ENCODE measurements around the gene SHROOM1. TPM values are rescaled to one million over a fixed set of nuclear protein-coding genes. Genes with fewer than 3 reads are reported as not detected.

Gene SHROOM1
- total and polyA plus RNA-seq, 9 of the 15 experiments (the other 6 are each of a cell fraction or from before 2014, with no cell fraction given): 0.44 to 26.5 (median 11.9) TPM

DNA sequence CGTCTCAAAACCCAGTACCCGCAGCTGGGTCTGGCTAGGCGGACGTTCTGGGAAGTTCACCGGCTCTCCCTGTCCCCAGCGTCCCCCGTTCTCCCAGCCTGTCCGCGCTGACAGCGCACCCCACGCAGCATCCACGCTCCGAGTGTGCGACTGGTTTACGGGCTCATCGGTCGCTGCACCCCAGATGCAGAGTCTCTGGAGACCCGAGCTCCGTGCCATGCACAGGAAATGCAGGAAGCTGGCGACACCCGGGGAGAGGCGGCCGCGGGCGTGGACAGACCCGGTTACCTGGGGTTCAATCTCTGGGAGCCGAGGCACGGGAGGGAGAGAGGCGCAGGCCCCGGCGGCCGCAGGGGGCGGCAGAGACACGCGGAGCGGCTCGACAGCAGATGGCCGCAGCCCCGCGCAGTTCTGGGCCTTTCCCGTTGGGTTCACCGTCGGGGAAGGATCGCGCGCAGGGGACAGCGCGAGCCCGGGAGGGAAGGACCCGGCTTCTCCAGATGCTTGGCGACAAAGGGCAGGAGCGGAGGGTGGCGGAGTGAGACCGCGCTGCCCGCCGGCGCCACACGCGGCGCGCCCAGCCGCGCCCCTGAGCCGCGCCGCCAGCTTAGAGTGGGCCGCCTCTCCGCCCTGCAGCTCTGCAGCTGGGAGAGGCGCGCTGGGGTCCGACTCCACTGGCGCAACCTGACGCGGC is 558 bp downstream of the SHROOM1 start (continued):
- peak; percentile 16 for TF ChIP-seq L3MBTL2 (IDR thresholded peaks at IDR 0.05)
- TF ChIP-seq FOXK1 (CRISPR knock-in tag; IDR thresholded peaks at IDR 0.05; ENCODE audit: borderline replicate concordance): no peak
- peak; percentile 86 to 88 for TF ChIP-seq RAD21 (CRISPR knock-in tag; conservative IDR thresholded peaks at IDR 0.05 in 1 of 2, IDR thresholded peaks at IDR 0.05 in 1 of 2)
- no peak for TF ChIP-seq SMARCA5 (IDR thresholded peaks at IDR 0.05)
- TF ChIP-seq, protein P1, sequence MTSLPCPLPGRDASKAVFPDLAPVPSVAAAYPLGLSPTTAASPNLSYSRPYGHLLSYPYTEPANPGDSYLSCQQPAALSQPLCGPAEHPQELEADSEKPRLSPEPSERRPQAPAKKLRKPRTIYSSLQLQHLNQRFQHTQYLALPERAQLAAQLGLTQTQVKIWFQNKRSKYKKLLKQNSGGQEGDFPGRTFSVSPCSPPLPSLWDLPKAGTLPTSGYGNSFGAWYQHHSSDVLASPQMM (CRISPR knock-in tag; IDR thresholded peaks at IDR 0.05): no peak
- no peak for TF ChIP-seq PCBP2 (IDR thresholded peaks at IDR 0.05; ENCODE audit: low read depth, low read length, poor library complexity, severe bottlenecking)
- TF ChIP-seq POLR3G (IDR thresholded peaks at IDR 0.05; ENCODE audit: extremely low read depth, insufficient read length, insufficient replicate concordance): no peak
- no peak for TF ChIP-seq ZNF77 (CRISPR knock-in tag; IDR thresholded peaks at IDR 0.05)
- TF ChIP-seq, protein P2, sequence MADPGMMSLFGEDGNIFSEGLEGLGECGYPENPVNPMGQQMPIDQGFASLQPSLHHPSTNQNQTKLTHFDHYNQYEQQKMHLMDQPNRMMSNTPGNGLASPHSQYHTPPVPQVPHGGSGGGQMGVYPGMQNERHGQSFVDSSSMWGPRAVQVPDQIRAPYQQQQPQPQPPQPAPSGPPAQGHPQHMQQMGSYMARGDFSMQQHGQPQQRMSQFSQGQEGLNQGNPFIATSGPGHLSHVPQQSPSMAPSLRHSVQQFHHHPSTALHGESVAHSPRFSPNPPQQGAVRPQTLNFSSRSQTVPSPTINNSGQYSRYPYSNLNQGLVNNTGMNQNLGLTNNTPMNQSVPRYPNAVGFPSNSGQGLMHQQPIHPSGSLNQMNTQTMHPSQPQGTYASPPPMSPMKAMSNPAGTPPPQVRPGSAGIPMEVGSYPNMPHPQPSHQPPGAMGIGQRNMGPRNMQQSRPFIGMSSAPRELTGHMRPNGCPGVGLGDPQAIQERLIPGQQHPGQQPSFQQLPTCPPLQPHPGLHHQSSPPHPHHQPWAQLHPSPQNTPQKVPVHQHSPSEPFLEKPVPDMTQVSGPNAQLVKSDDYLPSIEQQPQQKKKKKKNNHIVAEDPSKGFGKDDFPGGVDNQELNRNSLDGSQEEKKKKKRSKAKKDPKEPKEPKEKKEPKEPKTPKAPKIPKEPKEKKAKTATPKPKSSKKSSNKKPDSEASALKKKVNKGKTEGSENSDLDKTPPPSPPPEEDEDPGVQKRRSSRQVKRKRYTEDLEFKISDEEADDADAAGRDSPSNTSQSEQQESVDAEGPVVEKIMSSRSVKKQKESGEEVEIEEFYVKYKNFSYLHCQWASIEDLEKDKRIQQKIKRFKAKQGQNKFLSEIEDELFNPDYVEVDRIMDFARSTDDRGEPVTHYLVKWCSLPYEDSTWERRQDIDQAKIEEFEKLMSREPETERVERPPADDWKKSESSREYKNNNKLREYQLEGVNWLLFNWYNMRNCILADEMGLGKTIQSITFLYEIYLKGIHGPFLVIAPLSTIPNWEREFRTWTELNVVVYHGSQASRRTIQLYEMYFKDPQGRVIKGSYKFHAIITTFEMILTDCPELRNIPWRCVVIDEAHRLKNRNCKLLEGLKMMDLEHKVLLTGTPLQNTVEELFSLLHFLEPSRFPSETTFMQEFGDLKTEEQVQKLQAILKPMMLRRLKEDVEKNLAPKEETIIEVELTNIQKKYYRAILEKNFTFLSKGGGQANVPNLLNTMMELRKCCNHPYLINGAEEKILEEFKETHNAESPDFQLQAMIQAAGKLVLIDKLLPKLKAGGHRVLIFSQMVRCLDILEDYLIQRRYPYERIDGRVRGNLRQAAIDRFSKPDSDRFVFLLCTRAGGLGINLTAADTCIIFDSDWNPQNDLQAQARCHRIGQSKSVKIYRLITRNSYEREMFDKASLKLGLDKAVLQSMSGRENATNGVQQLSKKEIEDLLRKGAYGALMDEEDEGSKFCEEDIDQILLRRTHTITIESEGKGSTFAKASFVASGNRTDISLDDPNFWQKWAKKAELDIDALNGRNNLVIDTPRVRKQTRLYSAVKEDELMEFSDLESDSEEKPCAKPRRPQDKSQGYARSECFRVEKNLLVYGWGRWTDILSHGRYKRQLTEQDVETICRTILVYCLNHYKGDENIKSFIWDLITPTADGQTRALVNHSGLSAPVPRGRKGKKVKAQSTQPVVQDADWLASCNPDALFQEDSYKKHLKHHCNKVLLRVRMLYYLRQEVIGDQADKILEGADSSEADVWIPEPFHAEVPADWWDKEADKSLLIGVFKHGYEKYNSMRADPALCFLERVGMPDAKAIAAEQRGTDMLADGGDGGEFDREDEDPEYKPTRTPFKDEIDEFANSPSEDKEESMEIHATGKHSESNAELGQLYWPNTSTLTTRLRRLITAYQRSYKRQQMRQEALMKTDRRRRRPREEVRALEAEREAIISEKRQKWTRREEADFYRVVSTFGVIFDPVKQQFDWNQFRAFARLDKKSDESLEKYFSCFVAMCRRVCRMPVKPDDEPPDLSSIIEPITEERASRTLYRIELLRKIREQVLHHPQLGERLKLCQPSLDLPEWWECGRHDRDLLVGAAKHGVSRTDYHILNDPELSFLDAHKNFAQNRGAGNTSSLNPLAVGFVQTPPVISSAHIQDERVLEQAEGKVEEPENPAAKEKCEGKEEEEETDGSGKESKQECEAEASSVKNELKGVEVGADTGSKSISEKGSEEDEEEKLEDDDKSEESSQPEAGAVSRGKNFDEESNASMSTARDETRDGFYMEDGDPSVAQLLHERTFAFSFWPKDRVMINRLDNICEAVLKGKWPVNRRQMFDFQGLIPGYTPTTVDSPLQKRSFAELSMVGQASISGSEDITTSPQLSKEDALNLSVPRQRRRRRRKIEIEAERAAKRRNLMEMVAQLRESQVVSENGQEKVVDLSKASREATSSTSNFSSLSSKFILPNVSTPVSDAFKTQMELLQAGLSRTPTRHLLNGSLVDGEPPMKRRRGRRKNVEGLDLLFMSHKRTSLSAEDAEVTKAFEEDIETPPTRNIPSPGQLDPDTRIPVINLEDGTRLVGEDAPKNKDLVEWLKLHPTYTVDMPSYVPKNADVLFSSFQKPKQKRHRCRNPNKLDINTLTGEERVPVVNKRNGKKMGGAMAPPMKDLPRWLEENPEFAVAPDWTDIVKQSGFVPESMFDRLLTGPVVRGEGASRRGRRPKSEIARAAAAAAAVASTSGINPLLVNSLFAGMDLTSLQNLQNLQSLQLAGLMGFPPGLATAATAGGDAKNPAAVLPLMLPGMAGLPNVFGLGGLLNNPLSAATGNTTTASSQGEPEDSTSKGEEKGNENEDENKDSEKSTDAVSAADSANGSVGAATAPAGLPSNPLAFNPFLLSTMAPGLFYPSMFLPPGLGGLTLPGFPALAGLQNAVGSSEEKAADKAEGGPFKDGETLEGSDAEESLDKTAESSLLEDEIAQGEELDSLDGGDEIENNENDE (IDR thresholded peaks at IDR 0.05; ENCODE audit: low read depth, low read length): no peak
- peak; percentile 71 for TF ChIP-seq TBP (optimal IDR thresholded peaks at IDR 0.05; ENCODE audit: low read depth, low read length)
- TF ChIP-seq ZNF696 (CRISPR knock-in tag; conservative IDR thresholded peaks at IDR 0.05): no peak
- TF ChIP-seq MCM3 (IDR thresholded peaks at IDR 0.05): no peak
- TF ChIP-seq, protein P3, sequence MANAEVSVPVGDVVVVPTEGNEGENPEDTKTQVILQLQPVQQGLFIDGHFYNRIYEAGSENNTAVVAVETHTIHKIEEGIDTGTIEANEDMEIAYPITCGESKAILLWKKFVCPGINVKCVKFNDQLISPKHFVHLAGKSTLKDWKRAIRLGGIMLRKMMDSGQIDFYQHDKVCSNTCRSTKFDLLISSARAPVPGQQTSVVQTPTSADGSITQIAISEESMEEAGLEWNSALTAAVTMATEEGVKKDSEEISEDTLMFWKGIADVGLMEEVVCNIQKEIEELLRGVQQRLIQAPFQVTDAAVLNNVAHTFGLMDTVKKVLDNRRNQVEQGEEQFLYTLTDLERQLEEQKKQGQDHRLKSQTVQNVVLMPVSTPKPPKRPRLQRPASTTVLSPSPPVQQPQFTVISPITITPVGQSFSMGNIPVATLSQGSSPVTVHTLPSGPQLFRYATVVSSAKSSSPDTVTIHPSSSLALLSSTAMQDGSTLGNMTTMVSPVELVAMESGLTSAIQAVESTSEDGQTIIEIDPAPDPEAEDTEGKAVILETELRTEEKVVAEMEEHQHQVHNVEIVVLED (CRISPR knock-in tag; IDR thresholded peaks at IDR 0.05): no peak
- TF ChIP-seq BHLHE40 (IDR thresholded peaks at IDR 0.05; ENCODE audit: low read length): peak; percentile 72

Data from K562 (cell line).